Stimulated activated CD4-positive, alpha-beta T cell treated with anti-CD3 and anti-CD28 coated beads, Interleukin-15, amount 100 ng/mL, for 48 hours (primary cell): ENCODE results near the gene ITPKB.
"Not testable (repeated sequence)": the region's sequence is repeated elsewhere in the genome, so short reads cannot be mapped to it uniquely, and the experiment has no call there.

ENCODE experiments used
- DNase-seq, 2 donors: peaks; one replicate each; pipeline ENCODE4 v3.0.0-alpha.2; 2020; ENCODE audit warnings: low read depth in 2 of 2

Gene ITPKB

GRCh38 chr1:226603022-226603857, 135.8 kb downstream of the ITPKB start:
- DNase-seq = no peak

- no peak for DNase-seq
Measured at GRCh38 chr1:226602186-226603021, 136.7 kb downstream of the ITPKB start.

GRCh38 chr1:226601456-226601855, 137.6 kb downstream of the ITPKB start:
- no peak for DNase-seq

GRCh38 chr1:226600254-226600653, 138.8 kb downstream of the ITPKB start:
- DNase-seq = no peak

GRCh38 chr1:226599636-226600238, 139.3 kb downstream of the ITPKB start:
- DNase-seq = no peak

- not testable (repeated sequence) for DNase-seq
Measured at GRCh38 chr1:226598955-226599354, 140.1 kb downstream of the ITPKB start.

- DNase-seq = no peak
Measured at GRCh38 chr1:226598455-226598849, 140.6 kb downstream of the ITPKB start.

GRCh38 chr1:226597616-226598454, 141.2 kb downstream of the ITPKB start:
- no peak for DNase-seq

GRCh38 chr1:226596531-226597165, 142.4 kb downstream of the ITPKB start:
- no peak for DNase-seq

GRCh38 chr1:226593541-226593940, 145.5 kb downstream of the ITPKB start:
- no peak for DNase-seq

GRCh38 chr1:226590614-226591013, 148.5 kb downstream of the ITPKB start:
- no peak for DNase-seq

GRCh38 chr1:226589008-226589733, 149.9 kb downstream of the ITPKB start:
- no peak for DNase-seq

GRCh38 chr1:226588484-226588883, 150.6 kb downstream of the ITPKB start:
- no peak for DNase-seq

GRCh38 chr1:226586650-226587422, 152.2 kb downstream of the ITPKB start:
- DNase-seq = no peak

- DNase-seq = no peak
Measured at GRCh38 chr1:226586116-226586515, 153.0 kb downstream of the ITPKB start.

GRCh38 chr1:226584164-226584563, 154.9 kb downstream of the ITPKB start:
- no peak for DNase-seq

GRCh38 chr1:226582966-226583365, 156.1 kb downstream of the ITPKB start:
- DNase-seq = no peak
